H9 (cell line): ENCODE data around the gene NGDN. TPM values are rescaled to one million over a fixed set of nuclear protein-coding genes. Genes with fewer than 3 reads are reported as not detected.

ENCODE experiments used
- DNase-seq: peaks from one replicate; pipeline ENCODE4 v3.0.0-alpha.2; 2017
- H2AFZ ChIP-seq: one replicate; pipeline ENCODE4 v1.6.1; 2013; ENCODE audit warnings: mild to moderate bottlenecking, low read length, control low read depth, moderate library complexity
- H2AK5ac ChIP-seq: 2 replicates; pipeline ENCODE4 v1.6.1; 2013; ENCODE audit warnings: low read length, control low read depth, mixed read lengths; ENCODE audit not compliant: insufficient read length
- H2BK120ac ChIP-seq: one replicate; pipeline ENCODE4 v1.6.1; 2013; ENCODE audit warnings: low read depth, mild to moderate bottlenecking, low read length, control low read depth, inconsistent platforms; ENCODE audit not compliant: poor library complexity, severe bottlenecking
- H2BK12ac ChIP-seq: 2 replicates; pipeline ENCODE4 v1.6.1; 2013; ENCODE audit warnings: low read length, control low read depth, mixed read lengths, low read depth; ENCODE audit not compliant: insufficient read length
- H2BK15ac ChIP-seq: 2 replicates; pipeline ENCODE4 v1.6.1; 2013; ENCODE audit warnings: low read depth, low read length, control low read depth
- H2BK20ac ChIP-seq: one replicate; pipeline ENCODE4 v1.6.1; 2013; ENCODE audit warnings: low read depth, mild to moderate bottlenecking, low read length, control low read depth, inconsistent platforms; ENCODE audit not compliant: poor library complexity, severe bottlenecking
- H2BK5ac ChIP-seq: 2 replicates; pipeline ENCODE4 v1.6.1; 2013; ENCODE audit warnings: low read length, control low read depth, mixed read lengths; ENCODE audit not compliant: insufficient read length
- H3K14ac ChIP-seq: 2 replicates; pipeline ENCODE4 v1.6.1; 2013; ENCODE audit warnings: low read length, control low read depth; ENCODE audit not compliant: insufficient read depth
- H3K18ac ChIP-seq: 2 replicates; pipeline ENCODE4 v1.6.1; 2013; ENCODE audit warnings: low read depth, mild to moderate bottlenecking, mixed read lengths, low read length, control low read depth; ENCODE audit not compliant: insufficient read length
- H3K23ac ChIP-seq: 2 replicates; pipeline ENCODE4 v1.6.1; 2013; ENCODE audit warnings: low read length, control low read depth, mixed read lengths, low read depth; ENCODE audit not compliant: insufficient read length
- H3K23me2 ChIP-seq: 2 replicates; pipeline ENCODE4 v1.6.1; 2013; ENCODE audit warnings: low read depth, mild to moderate bottlenecking, mixed read lengths, low read length, control low read depth; ENCODE audit not compliant: insufficient read length, poor library complexity, severe bottlenecking
- H3K27ac ChIP-seq: 2 replicates; pipeline ENCODE4 v1.5.1; 2013; ENCODE audit warnings: low read length, control low read depth, mixed read lengths, low read depth; ENCODE audit not compliant: insufficient read length
- H3K27me3 ChIP-seq: 2 replicates; pipeline ENCODE4 v1.6.1; 2013; ENCODE audit warnings: low read length, control low read depth, inconsistent platforms; ENCODE audit not compliant: insufficient read depth
- H3K4ac ChIP-seq: 2 replicates; pipeline ENCODE4 v1.6.1; 2013; ENCODE audit warnings: low read depth, mild to moderate bottlenecking, control low read depth, inconsistent platforms, low read length, moderate library complexity
- H3K4me1 ChIP-seq: 2 replicates; pipeline ENCODE4 v1.6.1; 2013; ENCODE audit warnings: low read length, control low read depth, inconsistent platforms; ENCODE audit not compliant: insufficient read depth
- H3K4me2 ChIP-seq: 2 replicates; pipeline ENCODE4 v1.6.1; 2013; ENCODE audit warnings: low read length, control low read depth, mixed read lengths; ENCODE audit not compliant: insufficient read length, insufficient read depth
- H3K56ac ChIP-seq: 2 replicates; pipeline ENCODE4 v1.6.1; 2013; ENCODE audit warnings: low read depth, mild to moderate bottlenecking, mixed read lengths, low read length, control low read depth; ENCODE audit not compliant: insufficient read length
- H3K79me1 ChIP-seq: 2 replicates; pipeline ENCODE4 v1.6.1; 2013; ENCODE audit warnings: low read depth, mild to moderate bottlenecking, moderate library complexity, low read length, control low read depth, inconsistent platforms; ENCODE audit not compliant: insufficient read depth, poor library complexity, severe bottlenecking
- H3K79me2 ChIP-seq: 2 replicates; pipeline ENCODE4 v1.6.1; 2013; ENCODE audit warnings: low read length, control low read depth, inconsistent platforms; ENCODE audit not compliant: insufficient read depth
- H3K9ac ChIP-seq: 2 replicates; pipeline ENCODE4 v1.6.1; 2013; ENCODE audit warnings: low read length, control low read depth, mixed read lengths; ENCODE audit not compliant: insufficient read length; ENCODE audit errors: extremely low read depth
- H3K9me3 ChIP-seq: one replicate; pipeline ENCODE4 v1.6.1; 2013; ENCODE audit warnings: low read depth, low read length, inconsistent platforms; ENCODE audit not compliant: control insufficient read depth
- H3T11ph ChIP-seq: one replicate; pipeline ENCODE4 v1.6.1; 2013; ENCODE audit warnings: mild to moderate bottlenecking, low read length, control low read depth, inconsistent platforms
- H4K20me1 ChIP-seq: one replicate; pipeline ENCODE4 v1.6.1; 2013; ENCODE audit not compliant: control insufficient read depth, insufficient read length, insufficient read depth
- H4K5ac ChIP-seq: 2 replicates; pipeline ENCODE4 v1.6.1; 2013; ENCODE audit warnings: low read depth, mild to moderate bottlenecking, mixed read lengths, low read length, control low read depth; ENCODE audit not compliant: insufficient read length
- H4K8ac ChIP-seq: replicated peaks from 2 replicates; pipeline ENCODE4 v1.6.1; 2013; ENCODE audit warnings: low read length, control low read depth, mixed read lengths, low read depth; ENCODE audit not compliant: insufficient read length
- H4K91ac ChIP-seq: 2 replicates; pipeline ENCODE4 v1.6.1; 2013; ENCODE audit warnings: low read depth, mild to moderate bottlenecking, moderate library complexity, mixed read lengths, low read length, control low read depth; ENCODE audit not compliant: insufficient read length
- H3K27ac Mint-ChIP-seq, 3 experiments: 2 replicates in 2 of 3; 3 replicates in 1 of 3; pipeline ENCODE4 v1.8.0; 2020 to 2021; ENCODE audit warnings: mixed read lengths in 3 of 3, mild to moderate bottlenecking in 1 of 3, moderate library complexity in 1 of 3
- H3K27me3 Mint-ChIP-seq: 2 replicates; pipeline ENCODE4 v1.8.0; 2021; ENCODE audit warnings: low read depth, mild to moderate bottlenecking, moderate library complexity, mixed read lengths
- H3K36me3 Mint-ChIP-seq, 3 experiments: 2 replicates in 2 of 3; 3 replicates in 1 of 3; pipeline ENCODE4 v1.8.0; 2020 to 2021; ENCODE audit warnings: low read depth in 3 of 3, mixed read lengths in 3 of 3; ENCODE audit not compliant: insufficient read depth in 1 of 3
- H3K4me1 Mint-ChIP-seq, 2 experiments: 2 replicates each; pipeline ENCODE4 v1.8.0; 2020; ENCODE audit warnings: mixed read lengths in 2 of 2
- H3K4me3 Mint-ChIP-seq, 2 experiments: 2 replicates in 1 of 2; 3 replicates in 1 of 2; pipeline ENCODE4 v1.8.0; 2020 to 2021; ENCODE audit warnings: mild to moderate bottlenecking in 2 of 2, mixed read lengths in 2 of 2, moderate library complexity in 1 of 2
- H3K9me3 Mint-ChIP-seq, 2 experiments: 2 replicates in 1 of 2; 3 replicates in 1 of 2; pipeline ENCODE4 v1.8.0; 2020; ENCODE audit warnings: mild to moderate bottlenecking in 2 of 2, mixed read lengths in 2 of 2, moderate library complexity in 1 of 2
- CTCF ChIP-seq: fragments of 200-600 bp; sonication (generic); conservative IDR thresholded peaks from 3 replicates; pipeline ENCODE4 v1.8.0; 2021; ENCODE audit warnings: antibody characterized with exemption, mild to moderate bottlenecking
- WGBS: extraction: QIAGEN DNeasy Blood & Tissue Kit; methylation state at CpG from one replicate; pipeline ENCODE4 v1.1.7; 2013; ENCODE audit warnings: missing lambda C conversion rate, low lambda C conversion rate, mixed read lengths; ENCODE audit not compliant: insufficient read length; ENCODE audit errors: extremely low coverage; 5-methylcytosine and 5-hydroxymethylcytosine counted together
- total RNA-seq: library from RNA; stranded (reverse); gene quantifications from 2 replicates; pipeline ENCODE4 v1.2.1, GENCODE V29; 2021

Gene NGDN
- total RNA-seq, 1 experiment from 2014 or later = 53.1 TPM

- H3K14ac ChIP-seq = no peak overlapping the region; the same call in 1 of the 2 replicates
- DNase-seq = no peak
- H3K36me3 Mint-ChIP-seq = peaks cover 0 to 2% (median 0%) of the 10 kb centered on the region in 3 experiments; a peak in 1 of 7 replicates
These were observed 43.7 kb downstream of the NGDN start for GRCh38 chr14:23513005-23513817.

More at GRCh38 chr14:23513005-23513817, 43.7 kb downstream of the NGDN start:
- Histone ChIP-seq H4K5ac (no peak overlapping the region), H2AFZ (no peak overlapping the region), H2BK5ac (no peak overlapping the region), H2BK20ac (no peak overlapping the region), H3K27me3 (no peaks in the 10 kb centered on the region; the same call in 1 of the 2 replicates), H2BK12ac (no peak overlapping the region), H4K91ac (no peak overlapping the region), H3K4me1 (peaks cover 6% of the 10 kb centered on the region; the same call in 1 of the 2 replicates), H3K79me2 (no peaks in the 10 kb centered on the region), H4K20me1 (no peaks in the 10 kb centered on the region), H3K4ac (no peak overlapping the region), H3K27ac (no peak overlapping the region), H4K8ac (no peak overlapping the region), H3K79me1 (no peaks in the 10 kb centered on the region), H2BK120ac (no peak overlapping the region), H3K18ac (no peak overlapping the region), H2AK5ac (no peak overlapping the region), H3T11ph (no peak overlapping the region), H3K9ac (no peak overlapping the region), H3K9me3 (no peaks in the 10 kb centered on the region), H3K23me2 (peaks cover 3% of the 10 kb centered on the region), H2BK15ac (no peak overlapping the region), H3K4me2 (no peak overlapping the region), H3K23ac (no peak overlapping the region), H3K56ac (no peak overlapping the region)
- WGBS = no CpG with 5 or more reads among the region's 25 CpGs
- Mint-ChIP-seq H3K4me1 (peaks cover 11 to 25% of the 10 kb centered on the region in 2 experiments), H3K4me3 (no peak overlapping the region), H3K27ac (peak overlapping the region in 2 of 3 experiments; percentile 8 to 15; a peak in 1 of 7 replicates), H3K27me3 (peaks cover 20% of the 10 kb centered on the region), H3K9me3 (no peaks in the 10 kb centered on the region)
- no peak for TF ChIP-seq CTCF
